ENCODE measurements around the gene SP1.
A peak's percentile ranks its signal among the peaks of the same experiment; 100 is the strongest.
"Not testable (repeated sequence)": the region's sequence is repeated elsewhere in the genome, so short reads cannot be mapped to it uniquely, and the experiment has no call there.

SP1 gene
- 101 to 157 reads per million in 2 donors for total RNA-seq

DNA sequence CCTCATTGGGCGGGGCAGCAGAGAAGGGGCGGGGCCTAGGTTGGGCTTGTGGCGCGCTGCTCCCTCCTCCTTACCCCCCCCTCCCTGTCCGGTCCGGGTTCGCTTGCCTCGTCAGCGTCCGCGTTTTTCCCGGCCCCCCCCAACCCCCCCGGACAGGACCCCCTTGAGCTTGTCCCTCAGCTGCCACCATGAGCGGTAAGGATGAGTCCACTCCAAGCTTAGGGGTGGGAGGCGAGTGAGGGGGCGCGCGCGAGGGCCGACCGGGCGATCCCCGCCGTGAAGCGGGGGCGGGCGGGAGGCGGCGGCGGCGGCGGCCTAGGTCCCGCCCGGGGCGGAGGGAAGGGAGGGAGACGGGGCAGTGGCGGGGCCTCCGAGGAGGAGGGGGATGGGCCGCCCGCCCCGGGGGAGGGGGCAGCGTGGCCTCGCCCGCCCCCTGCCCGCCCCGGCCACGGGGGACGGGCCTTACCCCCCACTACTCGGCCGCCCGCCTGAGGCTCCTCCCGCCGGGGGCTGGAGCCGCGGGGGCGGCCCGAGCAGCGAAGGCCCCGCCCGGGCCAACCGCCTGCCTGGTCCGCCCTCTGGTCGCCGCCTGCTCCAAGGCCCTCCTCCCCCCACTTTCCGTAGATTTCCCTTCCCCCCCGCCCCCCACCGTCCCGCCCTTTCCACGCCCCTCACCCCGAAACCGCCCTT, at the start of gene SP1:
Gene SP1, plus strand, starts transcription at position 73 of the 690 bp plus-strand sequence. Its CDS starts 116 bp downstream, at position 189.
- peak; percentile 84 to 98 (median 97) for DNase-seq

DNA sequence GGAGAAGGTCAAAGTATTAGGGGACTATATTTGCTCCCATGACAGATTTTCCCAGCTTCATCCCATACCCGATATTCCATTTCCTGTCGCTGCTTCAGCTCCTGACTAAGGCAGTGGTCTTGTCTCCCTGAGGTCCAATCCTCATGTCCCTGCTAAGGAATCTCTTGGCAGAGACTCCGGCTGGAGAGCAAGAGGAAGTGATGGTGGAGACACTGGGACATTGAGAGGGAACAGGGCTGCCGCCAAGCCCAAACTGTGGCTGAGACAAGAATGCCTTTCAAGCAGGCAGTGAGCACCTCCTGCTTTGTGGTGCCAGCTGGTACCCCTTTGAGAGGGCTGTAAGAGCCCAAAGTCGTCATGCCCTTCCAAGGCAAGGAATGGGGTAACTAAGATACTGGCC, 49.3 kb upstream of the SP1 start:
- DNase-seq, result no peak

DNA sequence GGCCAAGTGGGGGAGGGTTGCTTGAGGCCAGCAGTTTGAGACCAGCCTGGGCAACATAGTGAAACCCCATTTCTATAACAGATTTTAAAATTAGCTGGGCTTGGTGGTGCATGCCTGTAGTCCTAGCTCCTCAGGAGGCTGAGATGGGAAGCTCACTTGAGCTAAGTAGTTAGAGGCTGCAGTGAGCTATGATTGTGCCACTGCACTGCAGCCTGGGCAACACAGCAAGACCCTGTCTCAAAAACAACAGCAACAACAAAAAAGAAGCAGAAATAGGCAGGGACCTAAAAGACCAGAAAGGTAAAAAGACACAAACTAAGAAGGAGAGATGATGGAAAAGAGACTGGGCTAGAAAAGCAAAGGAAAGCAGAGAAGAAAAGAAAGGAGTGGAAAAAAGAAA, 47.6 kb upstream of the SP1 start:
- DNase-seq, result not testable (repeated sequence)

DNA sequence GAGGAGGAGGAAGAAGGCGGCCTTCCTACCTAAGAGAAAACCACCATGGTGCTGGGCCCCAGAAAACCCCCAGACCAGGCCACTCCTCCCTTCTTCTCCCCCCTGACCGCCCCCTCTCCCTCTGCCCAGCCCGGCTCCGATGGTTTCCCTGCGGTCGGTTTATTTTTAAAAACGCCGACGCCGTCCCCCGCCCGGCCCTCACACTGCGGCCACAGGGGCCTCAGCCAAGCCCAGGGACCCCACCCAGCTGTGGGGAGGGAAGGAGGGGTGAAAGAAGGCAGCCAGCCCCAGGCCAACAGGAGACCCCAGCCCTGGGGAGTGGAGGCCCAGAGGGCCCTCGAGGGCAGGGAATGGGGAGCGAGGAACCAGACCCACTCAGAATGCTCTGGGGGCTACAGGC, 47.2 kb upstream of the SP1 start:
- no peak for DNase-seq

DNA sequence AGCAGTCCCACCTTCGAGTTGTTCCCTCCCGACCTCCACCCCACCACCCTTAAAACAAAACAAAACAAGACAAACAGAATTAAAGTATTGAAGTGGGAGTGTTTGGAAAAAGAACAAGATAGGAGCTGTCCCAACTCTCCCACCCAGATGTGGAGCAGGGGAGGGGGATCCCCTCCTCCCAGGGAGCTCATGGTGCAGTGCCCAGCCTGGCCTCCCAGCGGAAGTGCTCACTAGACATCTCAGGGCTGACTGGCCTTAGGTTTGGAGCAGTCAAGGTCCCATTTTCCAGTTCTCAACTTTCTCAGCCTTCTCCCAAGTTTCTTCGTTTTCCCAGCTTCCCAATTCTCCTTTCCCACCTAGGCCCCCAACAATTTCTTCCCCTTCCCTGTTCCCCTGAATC, 46.7 kb upstream of the SP1 start:
- DNase-seq, result no peak

DNA sequence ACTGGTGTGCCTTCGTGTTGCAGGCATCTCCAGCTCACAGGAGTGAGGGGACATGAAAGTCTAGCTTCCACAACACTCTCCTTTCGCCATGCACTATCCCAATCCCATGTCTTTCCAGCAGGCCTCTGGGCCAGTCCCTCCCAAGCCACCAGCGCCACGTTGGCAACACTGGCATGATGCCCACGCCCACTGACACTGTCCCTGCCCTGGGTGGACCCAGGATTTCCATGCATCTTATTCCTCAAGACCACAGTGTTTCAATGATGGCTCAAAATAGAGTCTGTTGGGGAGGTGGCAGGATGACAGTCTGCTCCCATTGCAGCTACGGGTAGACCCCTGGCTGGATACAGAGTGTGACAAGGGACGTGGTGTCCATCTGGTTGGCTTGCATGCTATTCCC, 46.1 kb upstream of the SP1 start:
- DNase-seq, result no peak

DNA sequence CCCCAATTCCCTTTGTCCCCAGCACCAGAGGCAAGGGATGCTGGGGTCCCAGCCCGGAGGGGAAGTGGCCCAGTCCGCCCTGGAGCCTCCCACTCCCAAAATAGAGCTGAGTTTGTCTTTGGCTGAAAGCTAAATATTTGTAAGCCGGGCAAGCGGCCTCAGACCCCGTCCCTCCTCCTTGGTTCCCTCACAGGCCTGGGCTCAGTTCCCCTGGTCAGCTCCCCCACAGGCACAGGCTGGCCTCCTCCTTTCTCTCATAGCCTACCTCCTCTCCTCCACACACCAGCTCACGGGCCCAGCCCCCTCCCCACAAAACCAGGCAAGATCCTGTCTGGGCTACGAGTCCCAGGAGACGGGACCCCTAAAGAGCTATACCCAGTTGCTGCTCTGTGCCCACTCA, 45.2 kb upstream of the SP1 start:
- DNase-seq, result no peak

DNA sequence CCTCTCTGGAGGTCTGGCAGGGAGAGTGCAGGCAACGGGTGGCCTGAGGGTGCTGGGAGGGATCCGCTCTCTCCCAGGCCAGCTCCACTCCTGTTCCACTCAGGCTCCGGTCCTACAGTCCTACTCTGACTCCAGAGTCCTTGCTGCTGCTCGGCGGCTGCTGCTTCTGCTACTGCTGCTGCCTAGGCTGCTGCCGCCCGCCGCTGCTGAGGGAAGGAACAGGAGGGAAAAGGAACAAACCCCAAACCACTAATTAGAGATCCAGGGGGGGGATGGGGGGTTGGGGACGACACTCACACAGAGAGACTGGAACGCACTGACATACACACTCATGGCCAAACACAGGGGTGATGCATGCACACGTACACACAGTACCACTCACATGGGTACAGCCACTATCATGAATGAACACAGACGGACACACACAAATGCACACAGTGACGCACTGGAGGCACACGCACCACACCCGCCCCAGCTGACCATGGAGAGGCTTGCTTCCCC, 43.7 kb upstream of the SP1 start, which contains the start of gene SP7:
Gene SP7, minus strand, starts transcription at position 174 of the 501 bp plus-strand sequence. CDS start 708 bp downstream, outside the sequence.
- no peak for DNase-seq

DNA sequence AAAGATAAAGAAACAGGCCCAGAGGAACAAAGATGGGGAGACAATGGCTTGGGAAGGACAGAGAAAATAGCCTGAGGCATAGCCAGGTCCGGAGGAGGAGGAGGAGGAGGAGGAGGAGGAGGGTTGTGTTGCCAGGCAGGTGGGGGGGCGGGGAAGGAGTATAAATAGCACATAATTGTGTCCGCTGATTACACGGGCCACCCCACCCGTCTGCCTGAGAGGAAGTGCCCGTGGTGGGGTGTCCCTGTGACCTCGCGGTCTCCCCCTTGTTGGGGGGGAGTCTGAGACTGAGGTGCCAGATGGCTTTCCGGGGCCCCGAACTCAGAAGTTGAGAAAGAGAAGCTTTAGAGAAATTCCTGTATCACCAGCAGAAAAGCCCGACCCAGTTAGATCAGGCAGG, 42.0 kb upstream of the SP1 start:
- no peak for DNase-seq

DNA sequence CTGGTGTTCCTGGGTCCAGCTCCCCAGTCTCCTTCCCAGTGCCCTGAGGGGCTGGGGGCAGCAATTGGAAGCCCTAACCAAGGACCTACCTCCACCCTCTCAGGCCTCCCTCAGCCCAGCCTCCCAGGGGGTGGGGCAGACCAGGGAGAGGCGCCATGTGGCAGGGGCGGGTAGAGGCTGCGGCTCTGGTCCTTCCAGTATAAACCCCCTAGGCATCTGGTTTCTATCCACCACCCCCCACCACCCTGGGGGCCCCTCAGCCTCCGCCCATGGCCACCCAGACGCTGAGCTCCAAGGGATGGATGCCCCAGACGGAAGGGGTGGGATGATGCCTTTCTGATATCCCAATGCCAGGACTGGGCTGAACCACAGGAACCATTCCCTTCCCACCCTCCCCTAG, 41.1 kb upstream of the SP1 start:
- DNase-seq, result no peak

DNA sequence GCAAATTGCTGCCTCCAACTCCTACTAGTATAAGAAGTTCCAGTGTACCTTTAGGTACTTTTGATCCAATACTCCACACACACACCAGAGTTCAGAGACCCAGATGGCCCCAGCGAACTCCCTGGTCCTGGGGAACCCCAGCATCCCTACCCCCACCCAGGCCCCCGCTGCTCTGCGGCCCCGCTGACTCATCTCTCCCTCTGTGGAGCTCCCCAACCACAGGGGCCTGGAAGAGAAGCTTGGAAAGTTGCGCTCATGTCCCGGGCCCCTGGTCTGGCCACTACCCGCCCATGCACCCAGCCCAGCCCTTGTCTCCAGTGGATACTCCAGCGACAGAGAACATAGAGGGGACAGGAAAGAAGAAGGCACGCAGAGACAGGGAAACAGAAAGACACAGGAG, 39.6 kb upstream of the SP1 start:
- DNase-seq, result no peak

DNA sequence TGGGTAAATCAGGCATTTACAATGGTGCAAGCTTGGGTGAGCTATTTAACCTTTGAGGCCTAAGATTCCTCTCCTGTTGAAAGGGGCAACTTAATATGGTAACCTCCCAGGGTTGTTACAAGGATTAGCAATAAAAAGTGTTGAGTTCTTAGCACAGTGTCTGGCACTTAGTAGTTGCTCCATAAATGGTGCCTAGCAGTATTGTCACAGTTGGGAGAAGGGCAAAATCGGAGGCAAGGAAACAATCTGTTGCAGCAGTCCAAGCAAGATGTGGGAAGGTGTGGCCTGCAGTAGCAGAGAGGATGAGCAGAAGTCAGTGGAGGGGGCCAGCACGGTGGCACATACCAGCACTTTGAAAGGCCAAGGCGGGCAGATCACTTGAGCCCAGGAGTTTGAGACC, 36.5 kb upstream of the SP1 start:
- DNase-seq, result no peak

DNA sequence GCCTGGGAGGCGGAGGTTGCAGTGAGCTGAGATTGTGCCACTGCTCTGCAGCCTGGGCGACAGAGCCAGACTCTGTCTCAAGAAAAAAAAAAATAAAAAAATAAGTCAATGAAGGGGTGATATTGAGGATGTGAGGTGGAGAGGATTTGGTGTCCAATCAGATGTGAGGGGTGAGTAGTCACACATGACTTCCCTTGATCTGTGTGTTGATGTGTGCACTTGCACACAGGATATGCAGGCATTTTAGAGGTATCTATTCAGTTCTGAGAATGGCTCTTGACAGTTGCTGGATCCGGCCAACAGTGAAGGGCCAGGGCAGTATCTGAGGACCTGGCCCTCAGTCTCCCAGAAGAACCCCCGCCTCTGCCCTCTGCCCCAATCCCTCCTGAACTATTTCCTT, 36.0 kb upstream of the SP1 start:
- DNase-seq, result peak in 1 of 5 experiments; percentile 67

DNA sequence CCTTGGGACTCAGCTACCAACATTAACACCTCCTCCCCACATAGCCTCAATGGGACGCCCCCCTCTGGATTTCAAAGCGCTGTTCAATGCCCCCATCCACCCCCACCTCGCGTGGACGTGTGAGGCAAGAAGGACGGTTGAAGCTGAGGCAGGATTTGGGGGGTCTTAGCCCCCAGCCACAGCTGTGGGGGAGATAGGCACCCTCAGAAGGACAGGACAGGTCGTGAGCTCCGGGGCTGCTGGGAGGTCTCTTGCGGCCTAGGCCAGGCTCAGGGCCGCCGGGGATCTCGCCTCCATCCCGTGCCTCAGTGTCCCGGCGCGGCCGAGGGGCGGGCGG, 35.5 kb upstream of the SP1 start:
- DNase-seq, result no peak

DNA sequence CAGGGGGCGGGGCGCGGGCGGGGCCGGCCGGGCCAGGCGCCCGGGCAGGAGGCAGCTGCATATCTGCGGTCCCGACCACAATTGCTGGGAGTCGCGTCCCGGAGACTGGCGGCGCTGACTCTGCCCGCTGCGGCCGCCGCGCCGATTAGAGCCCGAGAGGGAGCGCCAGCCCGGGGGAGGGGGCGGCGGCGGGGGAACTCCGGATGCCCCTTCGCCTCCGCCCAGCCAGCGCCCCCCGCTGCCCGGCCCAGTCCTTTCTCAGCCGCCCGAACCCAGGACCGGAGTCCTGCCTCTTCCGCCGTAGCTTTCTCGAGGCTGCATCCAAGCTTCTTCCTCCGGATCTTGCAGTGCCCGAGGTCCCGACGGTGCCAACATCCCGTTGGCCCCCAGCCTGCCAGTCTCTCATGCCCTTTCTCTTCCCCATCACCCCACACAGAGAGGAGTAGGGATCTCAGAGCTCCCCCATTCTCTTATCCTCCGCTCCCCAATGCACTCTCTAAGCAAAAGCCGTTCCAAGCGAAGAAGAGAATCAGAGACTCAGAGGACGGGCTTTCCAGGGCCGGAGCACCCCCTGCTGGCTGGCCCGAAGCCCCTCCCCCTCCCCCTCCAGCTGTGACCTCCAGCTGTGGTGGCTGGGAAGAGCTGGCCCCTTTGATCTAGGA, 35.0 kb upstream of the SP1 start:
- peak; percentile 26 to 74 (median 52) for DNase-seq

DNA sequence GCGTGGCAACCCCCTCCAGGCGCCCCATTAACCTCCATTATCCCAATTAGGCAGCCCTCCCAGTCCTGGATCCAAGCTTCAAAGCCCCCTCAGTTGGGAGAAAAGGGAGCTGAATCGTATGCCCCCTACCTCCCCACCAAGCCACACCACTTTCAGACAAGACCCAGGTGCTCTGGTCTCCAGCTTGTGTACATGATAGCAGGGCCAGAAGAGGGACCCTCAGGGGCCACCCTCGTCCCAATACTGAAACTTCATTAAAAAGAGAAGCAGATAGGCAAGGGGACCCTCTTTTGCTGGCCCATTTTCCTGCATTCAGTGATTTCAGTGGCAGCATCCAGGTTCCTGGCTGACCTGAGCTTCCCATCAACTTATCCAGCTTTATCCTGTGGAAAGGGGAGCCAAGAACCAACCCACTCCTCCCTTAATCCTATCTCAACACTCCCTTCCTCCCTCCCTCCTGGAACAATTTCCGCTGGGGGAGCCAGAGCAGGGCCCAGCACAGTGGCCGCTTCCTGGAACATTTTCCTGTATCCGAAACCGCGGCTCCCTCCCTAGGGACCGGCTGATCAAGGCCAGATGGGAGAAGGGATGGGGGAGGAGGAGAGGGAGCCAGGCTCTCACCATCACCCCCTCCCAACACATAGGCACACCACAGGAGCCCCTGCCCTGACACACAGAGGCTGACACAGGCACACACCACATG, 34.3 kb upstream of the SP1 start:
- DNase-seq, result no peak

DNA sequence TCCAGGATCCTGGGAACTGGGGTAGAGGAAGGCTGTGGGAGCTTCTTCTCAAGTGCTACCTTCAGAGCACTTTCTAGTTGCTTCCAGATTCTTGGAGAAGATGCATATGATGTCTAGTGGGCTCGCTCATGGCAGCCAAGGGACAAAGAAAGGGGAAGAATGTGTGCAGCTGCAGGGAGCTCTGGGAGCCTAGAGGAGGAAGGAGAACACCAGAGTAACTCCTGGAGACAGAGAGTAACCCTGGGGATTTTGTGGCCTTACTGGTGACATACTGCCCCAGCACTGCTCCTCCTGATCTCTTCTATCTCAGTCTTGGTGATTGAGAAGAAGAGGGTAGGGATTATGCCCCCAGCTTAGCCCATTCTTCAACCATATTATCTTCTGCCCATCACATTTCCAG, 33.5 kb upstream of the SP1 start:
- DNase-seq, result no peak

DNA sequence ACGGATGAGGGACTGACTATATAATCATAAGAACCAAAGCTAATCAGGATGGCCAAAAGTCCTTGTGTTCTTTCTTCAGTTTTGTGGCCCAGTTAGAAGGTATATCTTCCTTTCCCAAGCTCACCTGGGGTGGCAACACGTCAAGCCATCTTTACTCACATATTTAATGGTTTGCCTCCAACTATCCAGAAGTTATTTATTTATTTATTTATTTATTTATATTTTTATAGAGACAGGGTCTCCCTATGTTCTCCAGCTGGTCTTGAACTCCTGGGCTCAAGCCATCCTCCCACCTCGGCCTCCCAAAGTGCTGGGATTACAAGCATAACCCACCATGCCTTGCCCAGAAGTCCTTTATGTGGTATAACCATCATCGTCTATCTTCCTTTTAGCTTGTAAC, 32.1 kb upstream of the SP1 start:
- no peak for DNase-seq

DNA sequence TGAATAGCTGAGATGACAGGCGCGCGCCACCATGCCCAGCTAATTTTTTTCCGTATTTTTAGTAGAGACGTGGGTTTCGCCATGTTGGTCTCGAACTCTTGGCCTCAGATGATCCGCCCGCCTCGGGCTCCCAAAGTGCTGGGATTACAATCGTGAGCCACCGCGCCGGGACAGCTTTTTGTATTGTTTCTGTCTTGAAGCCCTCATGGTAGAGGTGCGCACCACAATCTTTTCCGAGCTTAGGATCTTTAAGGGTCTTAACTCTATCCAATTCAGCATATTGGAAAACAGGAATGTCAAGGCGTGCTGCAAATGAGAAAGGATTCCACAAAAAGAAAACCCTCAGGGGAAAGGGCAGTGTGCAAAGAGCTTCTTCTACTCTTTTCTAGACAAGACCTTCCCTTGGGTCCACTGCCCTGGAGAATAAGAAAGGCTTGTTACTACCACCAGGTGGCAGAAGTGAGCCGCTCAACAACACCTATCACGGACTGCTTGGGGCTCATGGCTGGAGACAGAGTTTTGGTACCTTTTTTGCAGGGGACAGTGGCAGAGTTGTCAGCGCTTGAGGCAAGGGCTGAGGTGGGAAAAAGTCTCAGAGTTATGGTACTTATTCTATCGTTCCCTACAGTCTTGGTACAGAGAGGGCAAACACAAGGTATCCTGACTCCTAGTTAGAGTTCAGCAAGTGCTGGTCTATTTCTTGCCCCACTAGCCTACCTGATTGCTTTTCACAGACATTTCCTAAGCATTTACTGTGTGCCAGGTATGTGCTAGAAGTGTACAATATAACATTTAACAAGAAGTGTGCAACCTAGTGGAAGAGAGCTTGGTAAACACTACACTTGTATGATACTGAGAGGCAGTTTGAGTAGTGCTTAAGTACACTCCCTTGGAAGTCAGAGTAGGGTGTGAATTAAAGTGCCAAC, 27.4 kb upstream of the SP1 start:
- DNase-seq, result peak; percentile 39 to 85 (median 73)

DNA sequence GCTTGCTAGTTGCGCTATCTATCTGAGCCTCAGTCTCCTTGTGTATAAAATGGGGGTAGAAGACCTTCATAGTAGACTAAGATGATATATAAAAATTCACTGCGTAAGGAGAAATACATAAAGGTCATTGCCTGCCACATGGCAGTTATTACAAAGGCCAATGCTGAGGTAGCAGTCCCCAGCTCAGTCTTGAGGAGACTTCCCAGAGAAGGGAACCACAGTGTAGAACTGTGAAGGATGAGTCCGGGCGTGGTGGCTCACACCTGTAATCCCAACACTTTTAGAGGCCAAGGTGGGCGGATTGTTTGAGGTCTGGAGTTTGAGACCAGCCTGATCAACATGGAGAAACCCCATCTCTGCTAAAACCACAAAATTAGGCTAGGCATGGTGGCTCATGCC, 26.7 kb upstream of the SP1 start:
- DNase-seq, result no peak

DNA sequence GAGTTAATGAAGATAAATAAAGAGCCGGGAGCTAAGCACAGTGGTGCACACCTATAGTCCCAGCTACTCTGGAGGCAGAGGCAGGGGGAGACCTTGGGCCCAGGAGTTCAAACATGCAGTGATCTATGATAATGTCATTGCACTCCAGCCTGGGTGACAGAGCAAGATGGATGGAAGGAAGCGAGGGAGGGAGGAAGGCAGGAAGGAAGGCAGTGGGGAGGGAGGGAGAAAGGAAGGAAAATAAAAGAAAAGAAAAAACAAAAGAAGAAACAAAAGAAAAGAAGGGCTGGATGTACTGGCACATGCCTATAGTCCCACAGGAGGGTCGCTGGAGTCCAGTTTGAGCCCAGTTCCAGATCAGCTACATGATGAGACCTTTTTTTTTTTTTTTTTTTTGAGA, 24.9 kb upstream of the SP1 start:
- no peak for DNase-seq

DNA sequence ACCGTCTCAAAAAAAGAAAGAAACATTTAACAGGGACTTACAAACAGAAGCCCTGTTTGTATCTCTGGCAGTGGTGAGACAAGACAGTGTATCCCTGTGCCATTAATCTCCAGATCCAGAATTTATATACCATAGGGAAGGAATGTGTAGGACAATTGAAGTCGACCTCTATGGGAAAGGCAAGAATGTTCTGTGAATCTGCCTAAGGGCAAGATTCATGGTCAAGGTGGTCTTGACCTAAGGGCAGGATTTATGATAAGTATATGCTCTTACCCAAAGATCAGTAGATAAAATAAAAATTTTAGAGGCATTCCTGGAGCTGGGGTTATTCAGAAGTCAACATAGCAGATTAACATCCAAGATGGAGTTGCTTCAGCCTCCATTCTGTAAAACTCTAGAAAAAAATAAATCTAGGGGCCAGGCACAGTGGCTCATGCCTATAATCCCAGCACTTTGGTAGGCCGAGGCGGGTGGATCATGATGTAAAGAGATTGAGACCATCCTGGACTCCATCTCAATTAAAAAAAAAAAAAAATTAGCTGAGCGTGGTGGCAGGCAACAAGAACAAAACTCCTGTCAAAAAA, 21.0 kb upstream of the SP1 start:
- no peak for DNase-seq

Data from T-helper 2 cell (primary cell).